Colon (tissue), 2 donors: ENCODE results near the gene NLRP5.
"Not testable (repeated sequence)": the region's sequence is repeated elsewhere in the genome, so short reads cannot be mapped to it uniquely, and the experiment has no call there.

ENCODE experiments used
- FAIRE-seq: peaks from 2 replicates; lab custom pipeline; 2012; peaks lifted over from hg19 to GRCh38; lab: Jason Lieb, UNC
- donor health status: control.
- donor health status: control.

NLRP5 gene

GRCh38 chr19:56098731-56099568 is 112.4 kb downstream of the NLRP5 start:
- no peak for FAIRE-seq

DNA sequence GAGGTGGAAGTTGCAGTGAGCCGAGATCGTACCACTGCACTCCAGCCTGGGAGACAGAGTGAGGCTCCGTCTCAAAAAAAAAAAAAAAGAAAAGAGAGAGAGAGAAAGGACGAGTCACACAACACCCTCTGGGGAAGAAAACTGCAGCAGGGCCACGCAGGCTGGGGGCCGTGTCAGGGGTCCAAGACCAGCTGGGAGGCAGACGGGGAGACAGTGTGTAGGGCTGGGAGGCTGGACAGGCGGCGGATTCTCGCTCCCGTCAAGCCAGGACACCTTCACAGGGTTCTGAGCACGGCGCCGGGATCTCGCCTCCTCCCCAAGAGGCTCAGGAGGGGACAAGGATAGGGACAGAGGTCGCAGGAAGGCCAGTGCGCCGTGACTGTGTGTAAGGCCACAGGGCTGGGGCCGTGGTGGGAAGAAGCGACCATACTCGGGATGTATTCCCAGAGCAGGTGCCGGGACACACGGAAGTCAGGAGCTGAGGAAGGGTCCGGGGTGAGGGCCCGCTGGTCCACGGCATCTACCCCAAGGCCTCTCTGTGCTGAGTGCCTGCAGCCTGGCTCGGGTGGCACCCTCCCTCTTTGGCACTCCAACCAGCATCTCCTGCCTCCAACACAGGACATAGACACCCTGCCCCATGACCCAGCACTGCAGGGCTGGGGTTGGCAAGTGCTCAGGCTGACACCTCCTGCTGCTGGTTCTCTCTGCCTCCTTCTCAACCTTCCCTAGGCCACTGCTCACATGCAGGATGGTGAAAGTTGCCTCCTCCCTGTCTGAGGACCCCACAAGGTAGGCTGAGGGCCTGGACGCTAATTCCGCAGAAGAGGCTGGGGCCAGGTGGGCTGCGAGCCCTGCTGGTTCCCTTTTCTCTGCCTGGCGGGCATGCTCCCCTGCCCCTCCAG is 113.3 kb downstream of the NLRP5 start:
- no peak for FAIRE-seq

DNA sequence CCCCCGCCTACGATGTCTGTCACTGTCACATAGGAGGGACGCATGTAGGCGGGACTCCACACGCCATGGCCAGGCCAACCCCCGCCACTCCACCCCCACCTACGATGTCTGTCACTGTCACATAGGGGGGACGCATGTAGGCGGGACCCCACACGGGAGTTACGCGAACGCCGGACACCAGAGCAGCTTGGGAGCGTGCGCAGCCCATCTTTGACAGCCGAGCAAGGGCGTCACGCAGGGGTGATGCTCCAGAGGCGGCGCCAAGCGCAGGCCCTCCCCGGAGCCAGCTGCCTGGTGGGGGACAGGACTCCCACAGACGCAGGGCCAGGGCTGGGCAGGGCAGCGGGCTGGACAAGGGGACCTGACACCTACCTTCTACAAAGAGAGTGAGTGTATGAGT is 114.5 kb downstream of the NLRP5 start:
- no peak for FAIRE-seq

- no peak for FAIRE-seq
Measured at GRCh38 chr19:56101746-56102535, 115.4 kb downstream of the NLRP5 start.

GRCh38 chr19:56103027-56103614 is 116.5 kb downstream of the NLRP5 start:
- FAIRE-seq = no peak

GRCh38 chr19:56104423-56104822 is 117.8 kb downstream of the NLRP5 start:
- no peak for FAIRE-seq

DNA sequence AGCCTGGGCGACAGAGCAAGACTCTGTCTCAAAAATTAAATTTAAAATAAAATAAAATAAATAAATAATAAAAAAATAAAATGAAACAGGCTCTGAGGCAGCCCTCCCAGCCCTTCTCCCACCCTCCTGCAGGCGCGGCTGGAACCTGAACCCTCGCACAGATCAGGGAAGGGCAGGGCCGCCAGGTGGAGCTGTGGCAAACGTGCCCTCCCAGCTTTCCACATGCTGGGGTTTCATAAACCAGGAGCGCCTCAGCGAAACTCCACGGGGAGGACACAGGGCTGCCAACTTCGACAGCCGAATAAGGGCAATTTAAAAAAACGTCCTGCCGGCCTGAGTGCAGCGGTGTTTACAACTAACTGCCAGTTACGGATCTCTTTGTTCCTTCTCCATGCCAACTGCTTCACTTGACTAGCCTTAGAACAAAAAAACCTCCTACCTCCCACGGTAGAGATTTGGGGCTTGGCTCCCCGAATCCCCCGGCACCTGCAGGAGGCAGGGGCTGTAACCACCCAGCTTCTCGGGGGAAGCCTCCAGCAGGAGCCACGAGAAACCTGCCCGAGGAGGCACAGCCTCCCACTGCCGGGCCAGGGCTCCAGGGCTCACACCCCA is 118.6 kb downstream of the NLRP5 start:
- FAIRE-seq = no peak

DNA sequence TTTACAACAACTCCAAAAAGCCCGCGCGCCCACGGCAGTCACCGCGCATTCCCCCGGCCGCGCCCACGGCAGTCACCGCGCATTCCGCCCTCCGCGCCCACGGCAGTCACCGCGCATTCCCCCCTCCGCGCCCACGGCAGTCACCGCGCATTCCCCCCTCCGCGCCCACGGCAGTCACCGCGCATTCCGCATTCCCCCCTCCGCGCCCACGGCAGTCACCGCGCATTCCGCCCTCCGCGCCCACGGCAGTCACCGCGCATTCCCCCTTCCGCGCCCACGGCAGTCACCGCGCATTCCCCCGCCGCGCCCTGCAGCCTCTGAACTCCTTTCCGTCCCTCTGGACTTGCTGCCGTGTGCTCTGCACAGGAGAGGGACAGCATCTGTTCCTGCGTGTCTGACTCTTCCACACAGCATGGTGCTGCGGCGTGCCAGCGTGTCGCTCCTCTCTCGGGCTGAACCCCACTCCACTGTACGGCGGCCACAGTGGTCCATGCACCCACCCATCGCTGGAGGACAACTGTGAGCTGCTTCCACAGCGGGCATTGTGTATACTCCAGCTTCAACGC is 119.3 kb downstream of the NLRP5 start:
- not testable (repeated sequence) for FAIRE-seq

DNA sequence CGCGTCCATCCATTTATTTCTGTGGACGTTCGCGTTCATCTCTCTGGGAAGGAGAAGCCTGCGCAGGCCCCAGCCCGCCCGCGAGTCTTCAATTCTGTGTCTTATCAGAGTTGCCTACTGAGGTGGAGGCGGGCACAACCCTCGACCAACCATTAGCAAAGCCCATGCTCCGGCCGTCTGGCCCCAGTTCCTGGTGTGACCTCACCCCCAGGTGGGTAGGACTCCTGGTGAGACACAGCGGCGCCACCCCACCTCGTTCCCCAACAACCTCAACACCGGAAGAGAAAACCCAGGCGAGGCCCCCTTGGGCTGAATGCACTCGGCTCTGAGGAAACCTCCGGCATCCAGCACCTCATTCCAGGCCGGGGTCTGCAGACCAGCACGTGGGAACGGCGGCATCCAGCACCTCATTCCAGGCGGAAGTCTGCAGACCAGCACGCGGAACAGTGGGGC is 119.8 kb downstream of the NLRP5 start:
- FAIRE-seq = no peak

GRCh38 chr19:56106993-56107392 is 120.4 kb downstream of the NLRP5 start:
- no peak for FAIRE-seq

GRCh38 chr19:56107626-56108351 is 121.2 kb downstream of the NLRP5 start:
- FAIRE-seq = no peak

DNA sequence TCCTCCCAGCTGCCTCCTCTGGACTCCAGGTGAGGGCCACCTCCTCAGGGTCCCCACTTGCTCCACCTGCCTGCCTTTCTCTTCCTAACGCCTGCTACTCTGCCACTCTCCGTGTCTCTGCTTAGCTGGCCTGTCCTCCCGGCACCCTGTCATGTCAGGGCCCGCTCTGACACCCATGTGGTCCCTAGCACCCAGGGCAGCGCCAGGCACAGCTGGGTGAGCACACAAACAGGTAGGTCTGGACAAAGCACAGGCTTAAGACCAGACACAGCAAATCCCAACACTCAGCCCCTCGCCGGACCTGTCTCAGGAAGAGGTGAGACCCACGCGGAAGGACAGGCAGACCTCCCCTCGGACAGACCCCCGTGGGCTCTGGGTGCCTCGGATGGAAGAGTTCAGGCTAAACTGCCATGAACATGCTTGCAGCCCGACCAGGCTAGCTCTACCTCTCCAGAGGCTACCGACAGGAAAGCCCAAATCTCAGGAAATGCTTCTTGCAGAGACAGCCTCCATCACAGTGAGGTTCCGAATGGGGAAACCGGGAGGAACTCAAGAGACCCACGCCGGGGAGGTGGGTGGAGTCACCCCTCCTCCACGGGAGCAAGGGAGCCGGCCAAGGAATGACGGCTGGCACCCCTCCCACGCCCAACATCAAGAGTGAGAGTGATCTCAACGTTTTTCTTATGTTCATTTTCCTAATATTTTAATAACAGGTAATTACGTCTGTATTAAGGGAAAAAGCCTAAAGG is 122.0 kb downstream of the NLRP5 start:
- FAIRE-seq = no peak

DNA sequence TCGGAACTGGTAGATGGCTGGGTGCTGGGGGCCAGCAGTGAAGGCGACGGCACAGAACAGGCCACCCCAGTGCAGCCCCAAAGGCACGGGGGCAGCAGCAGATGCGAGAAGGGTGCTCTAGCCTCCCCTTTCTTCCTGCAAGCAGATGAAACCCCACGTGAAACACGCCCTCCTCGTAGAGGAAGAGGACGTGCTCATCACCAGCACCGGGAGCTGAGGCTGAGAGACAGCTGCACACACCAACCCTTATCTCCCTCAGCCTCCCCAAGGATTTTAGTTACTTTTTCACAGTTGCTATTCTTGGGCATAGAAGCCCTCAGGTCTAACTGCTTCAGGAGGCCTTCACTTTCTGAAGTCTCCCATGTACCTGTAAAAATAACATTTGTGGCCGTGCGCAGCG is 122.7 kb downstream of the NLRP5 start:
- no peak for FAIRE-seq

- FAIRE-seq = no peak
Measured at GRCh38 chr19:56110515-56111448, 124.2 kb downstream of the NLRP5 start.
